ENCODE data around the gene IRX6.

Gene IRX6

DNA sequence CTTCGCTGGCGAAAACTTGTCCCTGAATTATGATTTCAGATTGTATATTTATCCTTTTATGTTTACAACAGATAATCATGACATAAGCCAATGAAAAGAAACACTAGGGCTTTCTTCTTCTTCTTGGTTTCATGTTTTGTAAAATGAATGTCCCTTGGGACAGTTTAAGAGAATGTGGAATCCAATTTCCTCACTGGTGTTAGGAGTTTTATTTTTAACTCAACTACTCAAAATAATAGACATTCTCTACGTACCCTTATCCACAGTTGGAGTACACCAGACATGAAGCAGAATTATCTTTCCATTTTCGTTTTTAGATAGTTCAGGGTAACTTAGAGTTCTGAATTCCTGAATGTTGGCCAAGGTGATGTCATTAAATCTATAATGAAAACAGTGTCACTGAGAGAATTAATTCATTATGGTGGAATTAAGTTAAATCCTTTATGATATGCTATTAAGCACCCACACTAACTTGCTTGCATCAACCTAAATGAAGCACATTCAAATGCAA, 43.4 kb downstream of the IRX6 start:
- DNase-seq (ENCODE audit: low read depth in 3 of 3): no peak

DNA sequence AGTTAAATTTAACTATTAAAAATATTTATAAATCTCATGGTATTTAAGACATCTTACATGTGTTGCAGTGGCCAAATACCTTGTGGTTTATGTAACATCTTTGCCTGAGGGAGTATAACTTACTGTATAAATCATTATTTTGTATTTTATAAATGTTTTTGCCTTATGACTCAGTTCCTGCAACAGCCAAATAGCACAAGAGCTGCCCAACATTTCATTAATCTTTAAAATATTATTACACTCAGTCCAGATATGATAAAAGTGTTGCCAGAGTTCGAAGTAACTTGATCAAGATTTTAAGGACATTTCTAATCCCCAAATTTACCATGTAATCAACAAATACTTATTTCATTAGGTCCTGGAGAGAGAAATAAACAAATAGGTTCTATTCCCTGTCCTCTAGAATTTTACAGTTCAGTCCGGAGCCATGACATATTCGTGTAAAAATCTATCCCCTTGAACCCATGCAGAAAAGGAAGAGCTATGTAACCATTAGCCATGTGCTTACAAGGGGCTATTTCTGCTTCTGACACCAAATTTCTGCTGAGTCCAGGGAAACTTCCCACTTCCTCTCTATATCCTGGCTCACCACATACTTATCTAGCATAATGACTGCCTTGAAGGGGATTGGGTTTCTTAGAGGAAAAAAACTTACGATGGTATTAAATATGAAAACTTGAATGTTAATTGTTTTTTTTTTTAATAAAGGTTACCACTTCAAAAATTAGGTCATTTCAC, 44.0 kb downstream of the IRX6 start:
- DNase-seq (ENCODE audit: low read depth in 3 of 3): no peak

DNA sequence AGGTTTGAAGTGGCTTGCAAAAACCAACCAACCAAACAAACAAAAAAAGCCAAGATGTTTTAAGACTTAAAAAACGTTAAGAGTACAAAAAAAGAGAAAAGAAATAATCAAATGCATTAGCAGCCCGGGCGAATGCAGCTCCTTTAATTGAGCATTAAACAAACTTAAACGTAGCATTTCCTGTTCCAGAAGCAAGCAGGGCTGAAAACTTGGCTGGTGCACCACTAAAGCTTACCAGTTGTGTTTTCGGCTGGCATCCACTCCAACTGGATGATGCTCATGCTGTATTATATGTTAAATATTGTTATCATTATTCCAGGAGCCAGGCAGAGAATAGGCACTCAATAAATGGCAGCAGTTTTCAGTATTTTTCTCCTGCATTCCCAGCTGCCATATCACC, 45.1 kb downstream of the IRX6 start:
- no peak for DNase-seq (ENCODE audit: low read depth in 3 of 3)

DNA sequence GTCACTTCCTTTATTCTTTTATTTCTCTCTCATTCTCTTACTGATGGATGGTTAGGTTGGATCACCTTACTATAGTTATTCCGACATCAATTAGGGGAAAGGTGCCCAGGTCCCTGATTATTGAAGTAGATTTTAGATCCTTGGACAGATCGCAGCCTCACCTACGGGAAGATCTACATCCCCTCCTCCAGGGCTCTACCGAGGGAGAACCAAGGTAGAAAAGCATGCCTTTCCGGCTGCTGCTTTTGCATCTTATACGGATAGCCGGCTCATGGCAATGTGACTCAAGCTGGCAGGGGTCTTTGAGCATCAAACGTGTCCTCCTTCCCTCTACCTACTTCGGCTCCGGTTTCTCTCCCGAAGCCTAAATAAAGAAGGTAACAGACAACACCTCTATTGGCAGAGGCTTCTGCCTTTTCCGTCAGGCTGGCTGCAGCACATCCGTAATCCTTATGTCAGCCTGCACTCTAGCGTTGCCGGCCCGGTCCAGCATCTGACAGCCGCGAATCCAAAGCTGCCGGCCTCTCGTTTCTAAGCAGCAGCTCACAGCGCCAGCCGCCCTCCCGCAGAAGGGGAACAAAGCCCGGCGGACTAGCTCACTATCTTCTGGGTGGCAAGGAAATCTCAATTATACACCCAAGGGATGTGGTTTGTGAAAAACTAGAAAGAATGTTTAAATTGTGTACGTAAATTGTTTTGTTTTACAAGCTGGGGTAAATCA, 46.9 kb downstream of the IRX6 start:
- DNase-seq (ENCODE audit: low read depth in 3 of 3): no peak

DNA sequence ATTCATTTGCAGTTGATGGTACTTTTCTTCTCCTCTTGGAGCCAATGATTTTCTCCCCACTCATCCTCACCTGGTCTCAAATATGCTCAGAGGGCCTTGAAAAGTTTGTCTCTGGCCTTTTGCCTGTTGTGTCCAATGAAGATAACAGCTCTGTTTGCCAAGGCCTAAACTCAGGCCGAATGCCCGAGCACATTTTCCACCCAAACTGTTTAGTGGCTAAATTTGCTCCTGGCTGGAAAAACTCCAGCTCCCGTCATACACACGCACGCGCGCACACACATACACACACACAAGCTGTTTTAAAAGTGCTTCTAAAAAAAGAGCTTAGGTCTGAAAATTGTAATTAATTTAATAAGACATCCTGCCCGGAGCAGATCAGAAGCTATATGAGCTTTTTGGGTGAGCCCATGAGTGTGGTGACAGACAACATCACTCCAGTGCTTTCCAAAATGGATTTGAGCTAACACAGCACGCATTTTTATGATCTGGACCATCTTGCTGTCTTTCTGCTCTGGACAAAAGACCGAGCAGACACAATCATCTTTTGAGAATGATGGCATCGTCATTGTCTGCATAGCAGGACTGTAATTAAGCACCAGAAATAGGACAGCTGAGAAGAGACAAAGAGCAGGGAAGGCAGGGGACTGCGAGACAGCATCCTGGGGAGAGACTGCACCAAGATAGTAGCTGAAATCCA, 48.9 kb downstream of the IRX6 start:
- DNase-seq (ENCODE audit: low read depth in 3 of 3): no peak

DNA sequence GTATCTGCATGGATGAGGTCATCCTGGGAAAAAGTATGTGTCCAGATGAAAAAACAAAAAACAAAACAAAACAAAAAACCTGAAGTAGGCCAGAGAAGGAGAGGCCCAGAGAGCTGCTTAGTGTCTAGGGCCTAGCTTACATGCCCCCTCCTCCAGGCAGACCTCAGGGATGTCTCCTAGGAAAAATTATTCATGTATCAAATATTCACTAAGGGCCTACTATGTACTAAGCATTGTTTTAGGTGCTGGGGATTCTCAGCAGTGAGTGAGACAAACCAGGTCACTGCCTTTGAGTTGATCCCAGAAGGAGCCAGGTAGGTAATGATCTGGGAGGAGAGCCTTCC, 49.5 kb downstream of the IRX6 start:
- no peak for DNase-seq (ENCODE audit: low read depth in 3 of 3)

DNA sequence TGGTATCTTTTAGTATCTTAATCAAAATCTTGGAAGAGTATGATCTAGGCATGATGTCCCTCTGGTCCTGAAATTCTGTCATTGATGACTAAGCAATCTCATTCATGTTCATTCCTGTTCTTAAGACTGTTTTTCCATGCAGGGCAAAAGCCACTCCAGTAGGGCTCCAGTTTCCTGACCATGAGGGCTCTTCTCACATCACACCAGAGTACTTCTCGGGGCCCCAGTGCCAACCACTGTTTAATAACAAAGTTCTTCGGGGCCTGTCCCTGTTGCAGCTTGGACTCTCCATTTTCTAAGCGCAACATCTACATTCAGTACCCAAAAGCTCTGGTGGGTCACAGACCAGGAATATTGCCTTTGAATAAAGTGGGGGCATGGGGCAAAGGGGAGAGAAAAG, 52.0 kb downstream of the IRX6 start:
- no peak for DNase-seq (ENCODE audit: low read depth in 3 of 3)

DNA sequence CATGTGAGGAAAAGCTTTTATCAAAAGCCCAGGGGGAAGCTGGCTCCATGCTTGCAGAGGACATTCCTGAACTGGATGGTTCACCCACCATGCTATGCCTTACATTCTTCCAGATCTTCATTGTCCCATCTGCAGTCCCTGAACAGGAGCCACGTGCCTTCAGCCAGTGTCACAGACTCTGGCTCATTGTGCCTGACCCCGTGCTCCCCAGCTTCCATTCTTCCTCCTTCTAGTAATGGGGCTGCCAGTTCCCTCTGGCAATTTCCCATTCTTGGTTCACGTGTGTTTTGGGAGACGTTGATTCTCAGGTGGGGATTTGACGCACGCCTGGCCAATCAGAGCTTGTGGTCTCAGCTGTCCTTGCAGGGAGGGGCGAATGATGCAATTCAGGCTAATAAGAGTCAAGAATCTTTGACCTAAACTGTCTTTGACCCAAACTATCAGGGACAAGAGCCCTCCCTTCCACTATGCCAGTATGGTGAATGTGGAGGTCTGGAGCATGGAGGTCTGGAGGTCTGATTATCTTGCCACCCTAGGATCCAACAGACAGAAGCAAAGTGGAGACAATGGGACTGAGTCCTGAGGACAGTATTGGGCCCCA, 52.7 kb downstream of the IRX6 start:
- no peak for DNase-seq (ENCODE audit: low read depth in 3 of 3)

DNA sequence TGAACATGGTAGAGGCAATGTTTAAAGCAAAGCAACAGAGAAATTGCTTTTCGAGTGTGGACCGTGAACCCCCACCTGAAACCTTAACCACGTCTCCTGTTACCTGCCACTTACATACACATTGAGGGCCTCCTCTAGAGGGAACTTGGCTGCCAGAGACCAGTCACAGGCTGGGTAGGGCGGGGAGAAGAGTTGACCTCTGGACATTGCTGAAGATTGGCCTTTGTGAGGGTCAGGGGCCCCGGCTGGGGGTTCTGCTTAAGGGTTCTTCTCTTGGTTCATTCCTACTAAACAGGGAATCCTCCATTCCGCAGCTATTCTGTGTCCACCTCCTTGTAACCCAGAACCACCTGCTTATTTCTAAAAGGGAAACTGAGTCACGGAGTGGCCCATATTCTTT, 53.8 kb downstream of the IRX6 start:
- DNase-seq (ENCODE audit: low read depth in 3 of 3): no peak

DNA sequence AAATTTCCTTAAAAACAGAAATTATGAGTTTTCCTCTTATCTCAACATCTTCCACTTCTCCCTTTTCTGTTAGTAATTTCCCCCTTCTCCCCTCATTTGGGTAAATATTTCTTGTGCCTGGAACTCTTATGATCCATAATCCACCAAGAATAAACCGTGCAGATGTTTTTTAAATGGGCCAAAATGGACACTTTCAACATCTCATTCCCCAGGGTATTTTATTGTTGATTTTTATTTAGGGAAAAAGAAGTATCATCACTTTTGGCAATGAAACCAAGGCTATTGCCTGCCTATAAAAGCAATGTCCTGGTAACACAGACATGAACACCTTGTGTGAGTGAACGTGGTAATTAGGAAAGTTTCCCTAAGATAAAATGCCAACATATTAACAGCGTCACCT, 54.6 kb downstream of the IRX6 start:
- DNase-seq (ENCODE audit: low read depth in 3 of 3): no peak

DNA sequence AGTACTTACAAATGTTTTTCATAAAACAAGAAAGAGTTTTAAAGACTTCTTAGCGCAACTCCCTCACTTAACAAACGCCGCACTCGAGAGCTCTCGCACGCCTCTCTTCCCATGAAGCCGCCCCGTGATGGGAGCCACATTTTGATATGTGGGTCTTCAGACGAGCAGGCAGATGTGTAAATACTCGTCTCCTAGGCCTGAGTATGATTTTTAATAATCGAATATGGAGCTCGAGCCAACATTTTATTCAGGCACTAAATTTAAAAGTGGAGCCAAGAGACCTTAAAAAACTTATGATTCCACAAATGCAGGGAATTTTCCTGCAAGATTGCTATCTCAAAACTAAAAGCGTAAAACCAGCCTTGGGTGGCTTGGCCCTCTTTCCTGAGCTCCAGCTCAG, 55.4 kb downstream of the IRX6 start:
- no peak for DNase-seq (ENCODE audit: low read depth in 3 of 3)

DNA sequence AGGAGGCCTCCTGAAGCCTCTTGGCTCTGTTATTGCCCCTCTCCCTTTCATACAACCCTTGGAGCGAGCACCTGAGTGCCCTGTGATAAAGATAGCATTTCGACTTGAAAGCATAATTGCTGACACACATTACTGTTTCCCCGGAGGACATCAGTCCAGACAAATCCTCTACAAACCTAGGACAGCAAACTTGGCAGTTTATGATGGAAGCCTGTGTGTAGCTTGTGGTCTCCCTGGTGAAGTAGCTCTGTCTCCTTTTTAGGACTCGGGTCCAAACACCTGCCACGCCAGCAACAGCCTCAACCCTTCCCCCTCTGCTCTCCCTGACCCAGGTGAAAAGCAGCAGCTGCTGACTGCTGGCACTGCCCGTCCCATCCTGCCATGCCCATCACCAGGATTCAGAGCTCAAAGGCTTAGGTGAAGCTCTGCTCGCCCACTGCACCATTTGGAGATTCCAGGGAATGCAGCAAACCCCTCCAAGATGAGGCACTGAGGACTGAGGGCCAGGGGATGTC, 55.9 kb downstream of the IRX6 start:
- DNase-seq (ENCODE audit: low read depth in 3 of 3): no peak
